SK-N-SH treated with all-trans-retinoic acid at 6 μM for 48 hours (cell line): ENCODE data around the gene ARRDC1.

Source experiments
- ATAC-seq: fragments of 200-7000 bp; cut with Tn5 transposase; 3 replicates; pipeline ENCODE4 v1.9.1; 2020; ENCODE audit warnings: mild to moderate bottlenecking, moderate library complexity
- ARNTL ChIP-seq: fragments of 450-650 bp; formaldehyde crosslinking; IDR thresholded peaks from 2 replicates; pipeline ENCODE4 v1.5.0; 2020; ENCODE audit warnings: low read depth, mild to moderate bottlenecking, moderate library complexity, borderline replicate concordance
- BACH2 ChIP-seq: fragments of 250-450 bp; sonication (Bioruptor Pico); IDR thresholded peaks from 2 replicates; pipeline ENCODE4 v1.9.0; 2021; ENCODE audit warnings: mild to moderate bottlenecking, borderline replicate concordance
- CSDC2 ChIP-seq: fragments of 250-450 bp; sonication (Bioruptor Pico); IDR thresholded peaks from 2 replicates; pipeline ENCODE4 v1.5.0; 2020; ENCODE audit warnings: mild to moderate bottlenecking, moderate library complexity
- ESRRG ChIP-seq: fragments of 250-450 bp; sonication (Bioruptor Pico); IDR thresholded peaks from 2 replicates; pipeline ENCODE4 v1.6.1; 2021; ENCODE audit warnings: mild to moderate bottlenecking
- GLIS3 ChIP-seq: fragments of 250-450 bp; sonication (Bioruptor Pico); IDR thresholded peaks from 2 replicates; pipeline ENCODE4 v1.5.0; 2020; ENCODE audit warnings: mild to moderate bottlenecking, moderate library complexity
- ISL1 ChIP-seq: fragments of 250-450 bp; sonication (Bioruptor Pico); IDR thresholded peaks from 2 replicates; pipeline ENCODE4 v2.1.2; 2022; ENCODE audit warnings: mild to moderate bottlenecking, moderate library complexity
- OSR1 ChIP-seq: fragments of 250-450 bp; sonication (Bioruptor Pico); IDR thresholded peaks from 2 replicates; pipeline ENCODE4 v1.8.0; 2022; ENCODE audit warnings: moderate library complexity, mild to moderate bottlenecking, inconsistent platforms
- RARB ChIP-seq: fragments of 250-450 bp; sonication (Bioruptor Pico); IDR thresholded peaks from 2 replicates; pipeline ENCODE4 v1.8.0; 2021; ENCODE audit warnings: mild to moderate bottlenecking, moderate library complexity
- SNAI2 ChIP-seq: fragments of 250-450 bp; sonication (Bioruptor Pico); IDR thresholded peaks from 2 replicates; pipeline ENCODE4 v1.5.0; 2020; ENCODE audit warnings: mild to moderate bottlenecking, moderate library complexity
- TCF4 ChIP-seq: fragments of 250-450 bp; sonication (Bioruptor Pico); IDR thresholded peaks from 2 replicates; pipeline ENCODE4 v1.8.0; 2021; ENCODE audit warnings: mild to moderate bottlenecking, moderate library complexity, borderline replicate concordance
- TOX ChIP-seq: fragments of 250-450 bp; sonication (Bioruptor Pico); IDR thresholded peaks from 2 replicates; pipeline ENCODE4 v1.8.0; 2021; ENCODE audit warnings: mild to moderate bottlenecking, moderate library complexity, borderline replicate concordance
- ZC3H10 ChIP-seq: fragments of 250-450 bp; sonication (Bioruptor Pico); IDR thresholded peaks from 2 replicates; pipeline ENCODE4 v1.5.1; 2021; ENCODE audit warnings: mild to moderate bottlenecking, moderate library complexity
- ZFP3 ChIP-seq: fragments of 250-450 bp; sonication (Bioruptor Pico); IDR thresholded peaks from 2 replicates; pipeline ENCODE4 v1.5.0; 2020; ENCODE audit warnings: mild to moderate bottlenecking, moderate library complexity
- ZFP30 ChIP-seq: fragments of 450-650 bp; formaldehyde crosslinking; IDR thresholded peaks from 2 replicates; pipeline ENCODE4 v1.5.0; 2022; ENCODE audit warnings: mild to moderate bottlenecking, moderate library complexity
- ZNF565 ChIP-seq: fragments of 450-650 bp; formaldehyde crosslinking; conservative IDR thresholded peaks from 2 replicates; pipeline ENCODE4 v1.5.0; 2020; ENCODE audit warnings: low read depth, mild to moderate bottlenecking, moderate library complexity
- ZNF70 ChIP-seq: fragments of 450-650 bp; formaldehyde crosslinking; IDR thresholded peaks from 2 replicates; pipeline ENCODE4 v1.5.0; 2020; ENCODE audit warnings: mild to moderate bottlenecking, moderate library complexity
- ZNF8 ChIP-seq: fragments of 450-650 bp; formaldehyde crosslinking; IDR thresholded peaks from 2 replicates; pipeline ENCODE4 v1.5.0; 2020; ENCODE audit warnings: mild to moderate bottlenecking, moderate library complexity
- TF ChIP-seq, protein P1 (sequence below): fragments of 250-450 bp; sonication (Bioruptor Pico); IDR thresholded peaks from 2 replicates; pipeline ENCODE4 v1.5.1; 2021; ENCODE audit warnings: mild to moderate bottlenecking, moderate library complexity
- TF ChIP-seq, protein P2 (sequence below): fragments of 250-450 bp; sonication (Bioruptor Pico); IDR thresholded peaks from 2 replicates; pipeline ENCODE4 v1.5.1; 2020; ENCODE audit warnings: low read depth, mild to moderate bottlenecking, moderate library complexity
- TF ChIP-seq, protein P3 (sequence below): fragments of 250-450 bp; sonication (Bioruptor Pico); IDR thresholded peaks from 2 replicates; pipeline ENCODE4 v1.5.0; 2020; ENCODE audit warnings: mild to moderate bottlenecking, moderate library complexity
- TF ChIP-seq, protein P4 (sequence below): fragments of 250-450 bp; sonication (Bioruptor Pico); IDR thresholded peaks from 2 replicates; pipeline ENCODE4 v1.8.0; 2020; ENCODE audit warnings: mild to moderate bottlenecking, moderate library complexity, borderline replicate concordance
- TF ChIP-seq, protein P5 (sequence below): fragments of 250-450 bp; sonication (Bioruptor Pico); IDR thresholded peaks from 2 replicates; pipeline ENCODE4 v1.8.0; 2021; ENCODE audit warnings: low read depth, mild to moderate bottlenecking, moderate library complexity, borderline replicate concordance

The ARRDC1 gene

DNA sequence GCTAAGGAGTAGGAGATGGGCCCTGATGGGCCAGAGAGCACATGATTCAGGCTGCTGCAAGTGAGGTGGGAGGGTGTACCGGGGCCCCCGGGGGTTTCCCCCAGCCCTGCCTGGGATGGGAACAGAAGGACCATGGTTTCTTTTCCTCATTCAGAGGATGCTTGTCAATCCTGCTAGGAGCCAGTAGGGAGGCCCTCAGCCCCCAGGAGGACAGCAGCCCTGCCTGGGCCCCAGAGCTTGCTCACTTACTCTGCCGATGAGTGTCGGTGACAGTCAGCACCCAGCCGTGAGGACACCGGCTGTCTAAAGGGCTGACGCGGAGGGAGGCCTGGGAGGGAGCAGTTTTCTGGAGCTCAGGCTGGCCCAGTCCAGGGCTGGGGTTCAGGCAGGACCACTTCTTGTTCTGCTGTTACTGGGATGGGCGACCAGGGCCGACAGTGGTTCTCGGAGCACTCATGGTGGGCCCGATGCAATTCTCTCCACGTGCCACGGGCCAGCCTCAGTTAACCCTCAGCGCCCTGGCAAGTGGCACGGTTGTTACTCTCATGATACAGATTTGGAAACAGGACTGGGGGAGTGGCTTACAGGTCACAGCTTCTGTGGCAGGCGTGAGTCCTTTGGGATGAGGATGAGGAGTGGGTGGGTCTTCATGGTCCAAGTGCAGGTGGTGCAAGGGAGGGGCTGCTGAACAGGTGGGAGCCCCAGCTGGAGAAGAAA lies 1.8 kb downstream of the ARRDC1 start:
- no peak for ATAC-seq
- TF ChIP-seq GLIS3 (CRISPR knock-in tag) (no peak), ISL1 (CRISPR knock-in tag) (no peak), ZNF565 (CRISPR knock-in tag) (no peak), SNAI2 (no peak), OSR1 (CRISPR knock-in tag) (no peak), ZNF70 (CRISPR knock-in tag) (no peak), TOX (CRISPR knock-in tag) (no peak), TCF4 (CRISPR knock-in tag) (no peak), ZFP3 (no peak), BACH2 (no peak), RARB (CRISPR knock-in tag) (no peak), ZC3H10 (no peak), CSDC2 (CRISPR knock-in tag) (no peak)
- TF ChIP-seq, protein P1, sequence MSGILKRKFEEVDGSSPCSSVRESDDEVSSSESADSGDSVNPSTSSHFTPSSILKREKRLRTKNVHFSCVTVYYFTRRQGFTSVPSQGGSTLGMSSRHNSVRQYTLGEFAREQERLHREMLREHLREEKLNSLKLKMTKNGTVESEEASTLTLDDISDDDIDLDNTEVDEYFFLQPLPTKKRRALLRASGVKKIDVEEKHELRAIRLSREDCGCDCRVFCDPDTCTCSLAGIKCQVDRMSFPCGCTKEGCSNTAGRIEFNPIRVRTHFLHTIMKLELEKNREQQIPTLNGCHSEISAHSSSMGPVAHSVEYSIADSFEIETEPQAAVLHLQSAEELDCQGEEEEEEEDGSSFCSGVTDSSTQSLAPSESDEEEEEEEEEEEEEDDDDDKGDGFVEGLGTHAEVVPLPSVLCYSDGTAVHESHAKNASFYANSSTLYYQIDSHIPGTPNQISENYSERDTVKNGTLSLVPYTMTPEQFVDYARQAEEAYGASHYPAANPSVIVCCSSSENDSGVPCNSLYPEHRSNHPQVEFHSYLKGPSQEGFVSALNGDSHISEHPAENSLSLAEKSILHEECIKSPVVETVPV = no peak
- TF ChIP-seq, protein P2, sequence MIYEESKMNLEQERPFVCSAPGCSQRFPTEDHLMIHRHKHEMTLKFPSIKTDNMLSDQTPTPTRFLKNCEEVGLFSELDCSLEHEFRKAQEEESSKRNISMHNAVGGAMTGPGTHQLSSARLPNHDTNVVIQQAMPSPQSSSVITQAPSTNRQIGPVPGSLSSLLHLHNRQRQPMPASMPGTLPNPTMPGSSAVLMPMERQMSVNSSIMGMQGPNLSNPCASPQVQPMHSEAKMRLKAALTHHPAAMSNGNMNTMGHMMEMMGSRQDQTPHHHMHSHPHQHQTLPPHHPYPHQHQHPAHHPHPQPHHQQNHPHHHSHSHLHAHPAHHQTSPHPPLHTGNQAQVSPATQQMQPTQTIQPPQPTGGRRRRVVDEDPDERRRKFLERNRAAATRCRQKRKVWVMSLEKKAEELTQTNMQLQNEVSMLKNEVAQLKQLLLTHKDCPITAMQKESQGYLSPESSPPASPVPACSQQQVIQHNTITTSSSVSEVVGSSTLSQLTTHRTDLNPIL = no peak
- TF ChIP-seq, protein P3, sequence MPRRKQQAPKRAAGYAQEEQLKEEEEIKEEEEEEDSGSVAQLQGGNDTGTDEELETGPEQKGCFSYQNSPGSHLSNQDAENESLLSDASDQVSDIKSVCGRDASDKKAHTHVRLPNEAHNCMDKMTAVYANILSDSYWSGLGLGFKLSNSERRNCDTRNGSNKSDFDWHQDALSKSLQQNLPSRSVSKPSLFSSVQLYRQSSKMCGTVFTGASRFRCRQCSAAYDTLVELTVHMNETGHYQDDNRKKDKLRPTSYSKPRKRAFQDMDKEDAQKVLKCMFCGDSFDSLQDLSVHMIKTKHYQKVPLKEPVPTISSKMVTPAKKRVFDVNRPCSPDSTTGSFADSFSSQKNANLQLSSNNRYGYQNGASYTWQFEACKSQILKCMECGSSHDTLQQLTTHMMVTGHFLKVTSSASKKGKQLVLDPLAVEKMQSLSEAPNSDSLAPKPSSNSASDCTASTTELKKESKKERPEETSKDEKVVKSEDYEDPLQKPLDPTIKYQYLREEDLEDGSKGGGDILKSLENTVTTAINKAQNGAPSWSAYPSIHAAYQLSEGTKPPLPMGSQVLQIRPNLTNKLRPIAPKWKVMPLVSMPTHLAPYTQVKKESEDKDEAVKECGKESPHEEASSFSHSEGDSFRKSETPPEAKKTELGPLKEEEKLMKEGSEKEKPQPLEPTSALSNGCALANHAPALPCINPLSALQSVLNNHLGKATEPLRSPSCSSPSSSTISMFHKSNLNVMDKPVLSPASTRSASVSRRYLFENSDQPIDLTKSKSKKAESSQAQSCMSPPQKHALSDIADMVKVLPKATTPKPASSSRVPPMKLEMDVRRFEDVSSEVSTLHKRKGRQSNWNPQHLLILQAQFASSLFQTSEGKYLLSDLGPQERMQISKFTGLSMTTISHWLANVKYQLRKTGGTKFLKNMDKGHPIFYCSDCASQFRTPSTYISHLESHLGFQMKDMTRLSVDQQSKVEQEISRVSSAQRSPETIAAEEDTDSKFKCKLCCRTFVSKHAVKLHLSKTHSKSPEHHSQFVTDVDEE (CRISPR knock-in tag) = no peak
- TF ChIP-seq, protein P4, sequence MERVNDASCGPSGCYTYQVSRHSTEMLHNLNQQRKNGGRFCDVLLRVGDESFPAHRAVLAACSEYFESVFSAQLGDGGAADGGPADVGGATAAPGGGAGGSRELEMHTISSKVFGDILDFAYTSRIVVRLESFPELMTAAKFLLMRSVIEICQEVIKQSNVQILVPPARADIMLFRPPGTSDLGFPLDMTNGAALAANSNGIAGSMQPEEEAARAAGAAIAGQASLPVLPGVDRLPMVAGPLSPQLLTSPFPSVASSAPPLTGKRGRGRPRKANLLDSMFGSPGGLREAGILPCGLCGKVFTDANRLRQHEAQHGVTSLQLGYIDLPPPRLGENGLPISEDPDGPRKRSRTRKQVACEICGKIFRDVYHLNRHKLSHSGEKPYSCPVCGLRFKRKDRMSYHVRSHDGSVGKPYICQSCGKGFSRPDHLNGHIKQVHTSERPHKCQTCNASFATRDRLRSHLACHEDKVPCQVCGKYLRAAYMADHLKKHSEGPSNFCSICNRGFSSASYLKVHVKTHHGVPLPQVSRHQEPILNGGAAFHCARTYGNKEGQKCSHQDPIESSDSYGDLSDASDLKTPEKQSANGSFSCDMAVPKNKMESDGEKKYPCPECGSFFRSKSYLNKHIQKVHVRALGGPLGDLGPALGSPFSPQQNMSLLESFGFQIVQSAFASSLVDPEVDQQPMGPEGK (CRISPR knock-in tag) = no peak

DNA sequence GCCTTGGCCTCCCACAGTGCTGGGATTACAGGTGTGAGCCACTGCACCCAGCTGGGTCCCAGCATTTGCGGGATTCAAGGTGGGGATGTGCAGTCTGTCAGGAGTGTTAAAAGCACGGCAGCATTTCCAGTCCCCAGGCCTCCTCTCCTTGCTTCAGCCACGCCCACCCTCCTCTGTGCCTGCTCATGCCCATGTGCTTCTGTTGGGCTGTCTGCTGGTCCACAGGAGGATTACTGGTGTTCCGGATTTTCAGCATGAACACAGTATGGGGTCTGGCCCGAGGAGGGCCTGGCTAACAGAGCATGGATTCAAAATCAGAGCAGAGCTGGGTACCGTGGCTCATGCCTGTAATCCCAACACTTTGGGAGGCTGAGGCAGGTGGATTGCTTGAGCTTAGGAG lies 5.5 kb downstream of the ARRDC1 start:
- no peak for TF ChIP-seq TOX (CRISPR knock-in tag)
- no peak for TF ChIP-seq ZNF8 (CRISPR knock-in tag)
- TF ChIP-seq, protein P2 = no peak
- no peak for TF ChIP-seq ESRRG (CRISPR knock-in tag)
- TF ChIP-seq OSR1 (CRISPR knock-in tag) = no peak
- TF ChIP-seq GLIS3 (CRISPR knock-in tag) = no peak
- no peak for TF ChIP-seq ZNF565 (CRISPR knock-in tag)
- TF ChIP-seq, protein P3 (CRISPR knock-in tag) = no peak
- TF ChIP-seq RARB (CRISPR knock-in tag) = no peak
- TF ChIP-seq, protein P4 (CRISPR knock-in tag) = no peak
- TF ChIP-seq ARNTL (CRISPR knock-in tag) = no peak
- TF ChIP-seq, protein P5, sequence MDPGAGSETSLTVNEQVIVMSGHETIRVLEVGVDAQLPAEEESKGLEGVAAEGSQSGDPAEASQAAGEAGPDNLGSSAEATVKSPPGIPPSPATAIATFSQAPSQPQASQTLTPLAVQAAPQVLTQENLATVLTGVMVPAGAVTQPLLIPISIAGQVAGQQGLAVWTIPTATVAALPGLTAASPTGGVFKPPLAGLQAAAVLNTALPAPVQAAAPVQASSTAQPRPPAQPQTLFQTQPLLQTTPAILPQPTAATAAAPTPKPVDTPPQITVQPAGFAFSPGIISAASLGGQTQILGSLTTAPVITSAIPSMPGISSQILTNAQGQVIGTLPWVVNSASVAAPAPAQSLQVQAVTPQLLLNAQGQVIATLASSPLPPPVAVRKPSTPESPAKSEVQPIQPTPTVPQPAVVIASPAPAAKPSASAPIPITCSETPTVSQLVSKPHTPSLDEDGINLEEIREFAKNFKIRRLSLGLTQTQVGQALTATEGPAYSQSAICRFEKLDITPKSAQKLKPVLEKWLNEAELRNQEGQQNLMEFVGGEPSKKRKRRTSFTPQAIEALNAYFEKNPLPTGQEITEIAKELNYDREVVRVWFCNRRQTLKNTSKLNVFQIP (CRISPR knock-in tag) = no peak
- no peak for TF ChIP-seq ZFP30
- no peak for TF ChIP-seq TCF4 (CRISPR knock-in tag)
- TF ChIP-seq ZFP3 = no peak
- TF ChIP-seq BACH2 = no peak
- TF ChIP-seq, all 23 proteins: peak for 0
- ATAC-seq = no peak
